Activated CD8-positive, alpha-beta T cell treated with anti-CD3 and anti-CD28 coated beads for 36 hours (primary cell): Measurements from ENCODE around the gene PPP1R10. TPM values are rescaled to one million over a fixed set of nuclear protein-coding genes. Genes with fewer than 3 reads are reported as not detected.
"Not testable (repeated sequence)": the region's sequence is repeated elsewhere in the genome, so short reads cannot be mapped to it uniquely, and the experiment has no call there.

ENCODE experiments used
- ATAC-seq: fragments of 200-7000 bp; cut with Tn5 transposase; one replicate; pipeline ENCODE4 v1.10.0; 2021; ENCODE audit warnings: mild to moderate bottlenecking, moderate library complexity
- CTCF ChIA-PET: fragments of 350-600 bp; sonication (Branson Sonifier 250); formaldehyde crosslinking; loops from one replicate; lab custom pipeline; 2021; ENCODE audit warnings: antibody characterized with exemption; lab: Charles Lee
- POLR2A ChIA-PET: fragments of 350-600 bp; sonication (Branson Sonifier 250); formaldehyde crosslinking; loops from one replicate; lab custom pipeline; 2021; ENCODE audit warnings: antibody characterized with exemption; lab: Charles Lee
- DNase-seq: peaks from one replicate; pipeline ENCODE4 v3.0.0-alpha.2; 2020
- H3K27ac Mint-ChIP-seq: one replicate; pipeline ENCODE4 v1.8.0; 2021; ENCODE audit warnings: mild to moderate bottlenecking, mixed read lengths
- H3K27me3 Mint-ChIP-seq: one replicate; pipeline ENCODE4 v1.8.0; 2021; ENCODE audit warnings: mixed read lengths
- H3K36me3 Mint-ChIP-seq: one replicate; pipeline ENCODE4 v1.8.0; 2021; ENCODE audit warnings: low read depth, mixed read lengths
- H3K4me1 Mint-ChIP-seq: one replicate; pipeline ENCODE4 v1.8.0; 2021; ENCODE audit warnings: low read depth, mixed read lengths
- H3K4me3 Mint-ChIP-seq: one replicate; pipeline ENCODE4 v1.8.0; 2021; ENCODE audit warnings: mild to moderate bottlenecking, moderate library complexity, mixed read lengths
- H3K9me3 Mint-ChIP-seq: one replicate; pipeline ENCODE4 v1.8.0; 2021; ENCODE audit warnings: mixed read lengths
- CTCF ChIP-seq: fragments of 200-600 bp; IDR thresholded peaks from one replicate; pipeline ENCODE4 v1.8.0; 2022; ENCODE audit warnings: antibody characterized with exemption, mild to moderate bottlenecking
- intact Hi-C: fragments of 100-400 bp; cut with micrococcal nuclease; formaldehyde crosslinking; loops from one replicate; pipeline ENCODE4 v1.10.0; 2022
- total RNA-seq, 2 experiments: library from RNA; stranded (reverse); gene quantifications; one replicate each; pipeline ENCODE4 v1.2.3, GENCODE V29; 2021

PPP1R10 gene
- total RNA-seq: 10 to 100 TPM; 59.0 to 59.8 TPM

GRCh38 chr6:30616811-30617564 is at the start of gene PPP1R10:
PPP1R10 (minus strand) TSS chr6:30617243; CDS start chr6:30609944, 7,299 bp downstream.
- ChIA-PET POLR2A (interaction anchor here (0.6 to 5.3 kb wide), 27 partner anchors 9 to 827 kb away, joined by 3 to 66 read pairs (median 5); partner anchors contain the start of genes ABCF1, ATAT1, DHX16 and IER3), CTCF (interaction anchor here (1.1 to 2.7 kb wide), 5 partner anchors 15 to 114 kb away, joined by 3 to 25 read pairs (median 8); no protein-coding TSS in a partner anchor)
- peaks cover 39% of the 10 kb centered on the region for H3K4me1 Mint-ChIP-seq
- H3K4me3 Mint-ChIP-seq: peak within 1 kb of the TSS; percentile 95
- ATAC-seq: peak; percentile 82
- no peaks in the 10 kb centered on the region for H3K27me3 Mint-ChIP-seq
- TF ChIP-seq CTCF: no peak
- H3K9me3 Mint-ChIP-seq: no peaks in the 10 kb centered on the region
- DNase-seq: peak; percentile 99
- peaks cover 68% of the 10 kb centered on the region for H3K36me3 Mint-ChIP-seq
- H3K27ac Mint-ChIP-seq: peak within 1 kb of the TSS; percentile 98
- intact Hi-C loops: loop anchor here (2.0 to 5.0 kb wide), 3 partner anchors 65 to 130 kb away; partner anchors contain the start of genes HLA-E and TUBB

- Mint-ChIP-seq H3K36me3 (peaks cover 53% of the 10 kb centered on the region), H3K4me1 (peaks cover 25% of the 10 kb centered on the region), H3K27ac (peak overlapping the region; percentile 83)
- H3K4me3 Mint-ChIP-seq, intact Hi-C loops, H3K27me3 Mint-ChIP-seq, H3K9me3 Mint-ChIP-seq: not testable (repeated sequence)
- DNase-seq (peak; percentile 88), ATAC-seq (peak; percentile 95)
- ChIA-PET CTCF (interaction anchor here (1.0 to 2.1 kb wide), 3 partner anchors 13 to 65 kb away, joined by 3 to 7 read pairs (median 6); no protein-coding TSS in a partner anchor), POLR2A (interaction anchor here (1.3 kb wide), 1 partner anchor 33 kb away, joined by 3 read pairs; no protein-coding TSS in a partner anchor)
These were observed 49.3 kb upstream of the PPP1R10 start for GRCh38 chr6:30666300-30666699.

- CTCF ChIA-PET: interaction anchor here (0.8 to 2.1 kb wide), 9 partner anchors 10 to 66 kb away, joined by 3 to 6 read pairs (median 4); no protein-coding TSS in a partner anchor
- POLR2A ChIA-PET: interaction anchor here (0.8 to 1.5 kb wide), 6 partner anchors 12 to 68 kb away, joined by 3 to 4 read pairs (median 3); no protein-coding TSS in a partner anchor
- H3K36me3 Mint-ChIP-seq: peaks cover 46% of the 10 kb centered on the region
- no peaks in the 10 kb centered on the region for H3K9me3 Mint-ChIP-seq
- intact Hi-C loops: no loop called here
- no peak overlapping the region for H3K27ac Mint-ChIP-seq
- peaks cover 15% of the 10 kb centered on the region for H3K4me1 Mint-ChIP-seq
- TF ChIP-seq CTCF: no peak
- H3K27me3 Mint-ChIP-seq: no peaks in the 10 kb centered on the region
- ATAC-seq (no peak), DNase-seq (no peak)
- H3K4me3 Mint-ChIP-seq: no peak overlapping the region
These were observed 48.1 kb upstream of the PPP1R10 start for GRCh38 chr6:30664994-30665767.

GRCh38 chr6:30657922-30658321 is 40.9 kb upstream of the PPP1R10 start:
- H3K9me3 Mint-ChIP-seq, intact Hi-C loops: not testable (repeated sequence)
- H3K27ac Mint-ChIP-seq: peak overlapping the region; percentile 10

DNA sequence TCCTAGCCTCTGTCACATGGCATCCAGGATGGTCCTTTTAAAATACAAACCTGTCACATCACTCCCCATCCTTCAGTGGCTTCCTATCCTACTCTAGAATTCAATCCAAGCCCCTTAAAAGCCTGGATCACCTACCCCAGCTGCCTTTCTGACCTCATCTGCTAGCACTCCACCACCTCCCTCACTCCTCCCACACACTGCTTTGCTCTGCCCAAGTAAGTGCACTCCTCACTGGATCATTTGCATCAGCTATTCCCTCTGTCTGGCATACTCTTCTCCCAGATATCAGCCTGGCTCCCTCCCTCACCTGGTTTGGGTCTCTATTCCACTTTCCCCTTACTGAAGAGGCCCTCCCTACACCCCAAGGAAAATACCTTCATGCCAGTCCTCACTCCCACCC is 40.4 kb upstream of the PPP1R10 start:
- H3K36me3 Mint-ChIP-seq: peaks cover 34% of the 10 kb centered on the region
- no peaks in the 10 kb centered on the region for H3K4me1 Mint-ChIP-seq
- H3K27ac Mint-ChIP-seq: peak overlapping the region; percentile 10
- intact Hi-C loops: no loop called here
- ChIA-PET CTCF (interaction anchor here (1.5 kb wide), 2 partner anchors 11 to 65 kb away, joined by 3 read pairs; no protein-coding TSS in a partner anchor), POLR2A (interaction anchor here (0.6 to 2.0 kb wide), 3 partner anchors 39 to 97 kb away, joined by 3 to 5 read pairs (median 4); partner anchors contain the start of gene MRPS18B)
- no peaks in the 10 kb centered on the region for H3K9me3 Mint-ChIP-seq
- no peak for TF ChIP-seq CTCF
- DNase-seq (no peak), ATAC-seq (no peak)
- H3K27me3 Mint-ChIP-seq: no peaks in the 10 kb centered on the region
- H3K4me3 Mint-ChIP-seq: no peak overlapping the region

More at GRCh38 chr6:30657922-30658321, 40.9 kb upstream of the PPP1R10 start:
- ATAC-seq, DNase-seq, H3K4me1 Mint-ChIP-seq, H3K4me3 Mint-ChIP-seq, H3K27me3 Mint-ChIP-seq: not testable (repeated sequence)
- ChIA-PET CTCF (interaction anchor here (1.5 kb wide), 1 partner anchor 65 kb away, joined by 3 read pairs; no protein-coding TSS in a partner anchor), POLR2A (interaction anchor here (2.0 kb wide), 1 partner anchor 42 kb away, joined by 4 read pairs; no protein-coding TSS in a partner anchor)
- H3K36me3 Mint-ChIP-seq: peaks cover 38% of the 10 kb centered on the region
